VCaP (cell line): ENCODE results near the gene MARCHF3.

Experiments used
- H3K27ac ChIP-seq: fragments of 450-650 bp; 2 replicates; pipeline ENCODE4 v1.5.1; 2017
- CTCF ChIP-seq: fragments of 450-650 bp; conservative IDR thresholded peaks from 2 replicates; pipeline ENCODE4 v1.5.1; 2017; ENCODE audit warnings: mild to moderate bottlenecking, moderate library complexity

The MARCHF3 gene

GRCh38 chr5:126987271-126987899 is 43.0 kb downstream of the MARCHF3 start:
- no peak overlapping the region for H3K27ac ChIP-seq
- TF ChIP-seq CTCF: no peak

DNA sequence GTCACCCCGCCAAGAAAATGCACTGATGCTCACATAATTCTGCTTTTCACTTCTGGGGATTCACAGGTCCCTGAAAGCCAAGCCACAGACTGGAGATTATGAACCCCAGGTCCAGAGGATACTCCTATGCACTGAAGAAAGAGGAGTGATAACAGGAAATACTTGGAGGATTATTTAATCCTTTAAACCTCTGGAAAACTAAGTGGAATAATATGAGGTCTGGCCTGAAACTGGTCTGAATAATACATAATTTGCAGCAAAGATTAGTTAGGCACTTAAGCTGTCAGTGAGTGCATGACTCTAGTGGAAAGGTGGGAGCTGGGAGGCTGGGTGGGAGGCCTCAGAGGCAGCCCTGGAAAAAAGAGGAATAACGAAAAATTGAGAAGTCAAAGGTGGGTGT is 45.7 kb downstream of the MARCHF3 start:
- no peak for TF ChIP-seq CTCF
- no peak overlapping the region for H3K27ac ChIP-seq

DNA sequence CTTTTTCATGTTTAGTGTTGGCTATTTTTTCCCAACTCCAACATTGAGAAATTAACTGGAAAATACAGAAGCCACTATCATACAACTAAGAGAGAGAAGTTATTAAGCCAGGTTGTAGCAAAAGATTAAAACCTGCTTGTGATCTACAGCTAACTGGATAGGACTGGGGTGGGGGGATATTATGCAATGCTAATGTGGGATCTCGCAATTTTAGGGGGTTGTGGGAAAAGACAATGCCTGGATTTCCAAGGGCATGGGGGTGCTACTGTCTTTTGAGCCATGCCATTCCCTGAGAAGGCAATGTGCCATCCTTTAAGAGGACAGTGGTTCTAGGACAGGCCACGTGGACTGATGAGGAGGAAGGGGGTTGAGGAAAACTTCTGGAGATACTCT is 46.5 kb downstream of the MARCHF3 start:
- H3K27ac ChIP-seq: no peak overlapping the region
- no peak for TF ChIP-seq CTCF

- no peak overlapping the region for H3K27ac ChIP-seq
- TF ChIP-seq CTCF: no peak
Observed at GRCh38 chr5:126982926-126983873, 47.2 kb downstream of the MARCHF3 start.

DNA sequence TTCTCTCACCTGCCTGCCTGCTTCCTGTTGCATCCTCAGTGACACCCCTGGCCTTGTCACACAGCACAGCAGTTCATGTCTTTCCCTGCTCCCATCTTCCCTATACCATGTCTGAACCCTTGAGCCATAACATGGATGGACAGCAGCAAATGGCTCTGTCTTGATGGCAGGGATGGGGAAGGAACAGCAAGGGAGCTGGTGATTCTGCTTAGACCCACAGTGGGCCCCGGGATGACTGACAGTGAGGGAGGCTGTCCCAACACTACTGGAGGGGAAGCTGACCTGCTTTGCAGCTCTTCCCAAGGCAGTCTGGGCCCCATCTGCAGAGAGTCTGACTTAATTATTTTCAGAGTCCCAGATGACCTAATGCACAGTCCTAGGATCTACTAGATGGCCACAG is 48.2 kb downstream of the MARCHF3 start:
- TF ChIP-seq CTCF: no peak
- no peak overlapping the region for H3K27ac ChIP-seq

- no peak overlapping the region for H3K27ac ChIP-seq
- TF ChIP-seq CTCF: no peak
Observed at GRCh38 chr5:126981701-126982100, 48.7 kb downstream of the MARCHF3 start.

DNA sequence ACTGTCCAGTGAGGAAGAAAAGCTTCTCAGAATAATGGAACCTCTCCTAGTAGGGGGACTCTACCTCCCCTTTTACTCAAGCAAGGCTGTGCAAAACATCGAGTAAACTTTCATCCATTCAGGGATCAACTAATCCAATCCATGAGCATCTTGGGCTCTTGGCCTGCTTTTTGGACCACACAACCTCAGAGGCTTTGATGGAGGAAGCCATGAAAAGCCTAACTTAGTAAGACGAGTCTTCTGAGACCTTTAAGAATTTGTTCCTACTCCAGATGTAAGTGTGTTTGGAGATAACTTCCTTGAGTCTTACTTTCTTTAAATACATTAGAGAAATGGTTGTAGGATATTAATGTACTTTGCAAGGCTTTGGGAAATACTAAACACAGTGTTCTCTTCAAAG is 49.1 kb downstream of the MARCHF3 start:
- no peak overlapping the region for H3K27ac ChIP-seq
- no peak for TF ChIP-seq CTCF
